ENCODE results near the gene PRDX4. TPM values are rescaled to one million over a fixed set of nuclear protein-coding genes. Genes with fewer than 3 reads are reported as not detected.

Gene PRDX4
- total and polyA plus RNA-seq, 10 of the 15 experiments (the other 5 are each of a cell fraction or from before 2014, with no cell fraction given): 11.1 to 121 (median 59.1) TPM

- ChIA-PET POLR2A (no interaction called here), CTCF (no interaction called here), SMC1A (ENCODE audit: uncharacterized antibody, unreplicated experiment) (interaction anchor here (1.0 kb wide), 1 partner anchor 16 kb away, joined by 3 read pairs; no protein-coding TSS in a partner anchor), RAD21 (ENCODE audit: unreplicated experiment) (no interaction called here)
- BruUV-seq (replicated peaks): no TSS peak
- H3K79me2 ChIP-seq (ENCODE audit: control insufficient read depth, insufficient read depth, low read length): no peaks in the 10 kb centered on the region
- no peak overlapping the region for H3K27ac ChIP-seq (ENCODE audit: control insufficient read depth, insufficient read depth)
- H3K4me3 ChIP-seq: no peak overlapping the region
- H3K4me1 ChIP-seq (ENCODE audit: control insufficient read depth, insufficient read depth, low read length): no peaks in the 10 kb centered on the region
- DNase-seq (ENCODE audit: low read depth, low spot score) (no peak), FAIRE-seq (no peak), ATAC-seq (no peak)
- no peaks in the 10 kb centered on the region for H3K36me3 ChIP-seq (ENCODE audit: control insufficient read depth in 2 of 2, insufficient read depth in 2 of 2, low read length in 1 of 2)
- intact Hi-C loops (cut with micrococcal nuclease; ENCODE audit: unreplicated experiment) (loop anchor here (10.0 kb wide), 1 partner anchor 1646 kb away; no protein-coding TSS in a partner anchor), in situ Hi-C loops (cut with MboI) (no loop called here)
- no peak overlapping the region for H2AFZ ChIP-seq (ENCODE audit: control insufficient read depth, low read depth, low read length)
- H3K9me3 ChIP-seq (replicated peaks; ENCODE audit: control insufficient read depth, insufficient read depth, low read length): no peaks in the 10 kb centered on the region
- H4K20me1 ChIP-seq (ENCODE audit: control insufficient read depth, insufficient read depth): no peaks in the 10 kb centered on the region
- no peak overlapping the region for H3K4me2 ChIP-seq (ENCODE audit: control insufficient read depth, insufficient read depth)
- no peaks in the 10 kb centered on the region; a peak in 1 of 4 replicates for H3K27me3 ChIP-seq (replicated peaks in 1 of 2; ENCODE audit: control insufficient read depth in 2 of 2, insufficient read depth in 2 of 2, low read length in 1 of 2)
- WGBS (ENCODE audit: insufficient coverage, insufficient replicate concordance, low lambda C conversion rate, missing lambda C conversion rate): 21% methylated on average over 4 of the region's 4 CpGs
- no peak overlapping the region for H3K9ac ChIP-seq (ENCODE audit: control insufficient read depth, insufficient read depth, low read length)
- TF ChIP-seq TCF12 (IDR thresholded peaks at IDR 0.05; ENCODE audit: low read depth, low read length): no peak
- no peak for TF ChIP-seq CHD1 (IDR thresholded peaks at IDR 0.05; ENCODE audit: low read depth, low read length)
- TF ChIP-seq GABPA (IDR thresholded peaks at IDR 0.05; ENCODE audit: low read depth): no peak
- no peak for TF ChIP-seq NFXL1 (IDR thresholded peaks at IDR 0.05; ENCODE audit: borderline replicate concordance)
- no peak for TF ChIP-seq BACH1 (IDR thresholded peaks at IDR 0.05; ENCODE audit: borderline replicate concordance)
- no peak for TF ChIP-seq NRF1 (conservative IDR thresholded peaks at IDR 0.05; ENCODE audit: low read depth, low read length)
- TF ChIP-seq SPI1 (IDR thresholded peaks at IDR 0.05; ENCODE audit: borderline replicate concordance, insufficient read depth, low read depth, low read length): no peak
- TF ChIP-seq STAT1 (conservative IDR thresholded peaks at IDR 0.05): no peak
- TF ChIP-seq ATF3 (IDR thresholded peaks at IDR 0.05; ENCODE audit: borderline replicate concordance, extremely low read depth, low read depth, low read length): no peak
- no peak for TF ChIP-seq ZZZ3 (IDR thresholded peaks at IDR 0.05; ENCODE audit: control insufficient read depth, insufficient read length, low read depth)
- no peak for TF ChIP-seq SRF (IDR thresholded peaks at IDR 0.05; ENCODE audit: low read depth in 2 of 2, low read length in 2 of 2)
- no peak for TF ChIP-seq ETV6 (conservative IDR thresholded peaks at IDR 0.05 in 1 of 2, IDR thresholded peaks at IDR 0.05 in 1 of 2; ENCODE audit: borderline replicate concordance in 1 of 2, low read depth in 1 of 2)
- no peak for TF ChIP-seq HDAC2 (IDR thresholded peaks at IDR 0.05)
- no peak for TF ChIP-seq YBX1 (IDR thresholded peaks at IDR 0.05)
- TF ChIP-seq IRF5 (IDR thresholded peaks at IDR 0.05; ENCODE audit: borderline replicate concordance): no peak
- no peak for TF ChIP-seq MYB (IDR thresholded peaks at IDR 0.05; ENCODE audit: borderline replicate concordance, low read depth, low read length)
- no peak for TF ChIP-seq SUZ12 (IDR thresholded peaks at IDR 0.05; ENCODE audit: unreplicated experiment)
- no peak for TF ChIP-seq PBX3 (IDR thresholded peaks at IDR 0.05; ENCODE audit: insufficient replicate concordance, low read depth, low read length)
- no peak for TF ChIP-seq YY1 (IDR thresholded peaks at IDR 0.05; ENCODE audit: low read depth, low read length)
These were observed 36.2 kb upstream of the PRDX4 start for GRCh38 chrX:23631136-23631535.

All from GM12878 (cell line).